GM12891 (cell line): Measurements from ENCODE around the gene SMAD7.

ENCODE experiments used
- POLR2A ChIP-seq: IDR thresholded peaks from 2 replicates; pipeline ENCODE4 v1.6.1; 2011; ENCODE audit warnings: low read depth, low read length, control low read depth
- POLR2AphosphoS5 ChIP-seq: IDR thresholded peaks from 2 replicates; pipeline ENCODE4 v1.6.1; 2011; ENCODE audit warnings: low read depth, low read length, control low read depth
- POU2F2 ChIP-seq: IDR thresholded peaks from 2 replicates; pipeline ENCODE4 v1.6.1; 2011; ENCODE audit warnings: low read depth, mild to moderate bottlenecking, control low read depth, low read length, moderate library complexity
- TAF1 ChIP-seq: IDR thresholded peaks from 2 replicates; pipeline ENCODE4 v1.6.1; 2011; ENCODE audit warnings: low read depth, low read length, control low read depth

DNA sequence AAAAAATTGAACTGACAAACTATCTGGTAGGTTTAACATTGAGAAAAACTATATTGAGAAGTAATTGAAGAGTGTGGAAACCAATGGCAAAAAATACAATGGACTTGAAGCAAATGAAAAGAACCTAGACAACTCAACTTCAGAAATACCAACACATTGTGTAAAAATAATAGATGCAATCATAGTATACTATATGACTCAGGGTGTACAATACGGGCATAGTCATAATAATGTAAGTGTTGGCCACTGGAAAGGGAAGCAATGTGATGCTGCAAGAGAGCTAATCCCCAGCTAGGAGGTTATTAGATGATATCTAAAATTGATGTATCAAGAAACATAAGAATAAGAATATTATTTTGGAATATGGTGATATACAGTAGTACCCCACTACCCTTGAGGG lies 45.3 kb downstream of the SMAD7 start:
- TF ChIP-seq TAF1: no peak
- TF ChIP-seq POLR2A: no peak
- TF ChIP-seq POLR2AphosphoS5: no peak
- no peak for TF ChIP-seq POU2F2
